ENCODE measurements around the gene CADPS2. TPM values are rescaled to one million over a fixed set of nuclear protein-coding genes. Genes with fewer than 3 reads are reported as not detected.

CADPS2 gene
- total RNA-seq, 6 donors from 2014 or later: 33.3 to 74.7 (median 45.7) TPM

DNA sequence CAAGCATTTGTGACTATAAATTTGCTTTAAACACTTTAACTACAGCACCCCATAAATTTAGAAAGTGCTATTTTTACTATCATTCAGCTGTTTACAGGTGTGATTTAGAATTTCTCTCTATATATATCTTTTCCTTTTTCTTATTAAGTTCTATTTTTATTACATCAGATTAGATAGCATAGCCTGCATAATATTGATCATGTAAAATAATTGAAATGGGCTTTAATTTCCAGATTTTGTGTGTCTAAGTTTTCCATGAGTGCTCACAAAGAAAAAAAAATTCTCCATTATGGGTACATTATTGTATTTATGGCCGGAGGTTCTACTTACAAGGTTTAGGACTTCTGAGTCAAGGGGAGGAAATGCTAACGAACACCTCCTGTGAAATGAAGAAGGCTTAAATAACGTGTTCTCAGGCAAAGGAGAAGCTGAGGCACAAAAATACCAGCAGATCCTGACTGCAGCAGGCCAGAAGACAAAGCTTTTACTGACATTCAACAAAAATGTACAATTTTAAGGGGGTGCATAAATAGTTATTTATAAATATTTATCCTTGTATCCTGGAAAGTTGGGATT lies 301.5 kb downstream of the CADPS2 start:
- ATAC-seq (ENCODE audit: low FRiP score in 2 of 2) (no peak), DNase-seq (no peak)
- no peaks in the 10 kb centered on the region for H3K36me3 ChIP-seq
- no peaks in the 10 kb centered on the region for H3K4me1 ChIP-seq
- no peaks in the 10 kb centered on the region for H3K9me3 ChIP-seq
- TF ChIP-seq, protein P1, sequence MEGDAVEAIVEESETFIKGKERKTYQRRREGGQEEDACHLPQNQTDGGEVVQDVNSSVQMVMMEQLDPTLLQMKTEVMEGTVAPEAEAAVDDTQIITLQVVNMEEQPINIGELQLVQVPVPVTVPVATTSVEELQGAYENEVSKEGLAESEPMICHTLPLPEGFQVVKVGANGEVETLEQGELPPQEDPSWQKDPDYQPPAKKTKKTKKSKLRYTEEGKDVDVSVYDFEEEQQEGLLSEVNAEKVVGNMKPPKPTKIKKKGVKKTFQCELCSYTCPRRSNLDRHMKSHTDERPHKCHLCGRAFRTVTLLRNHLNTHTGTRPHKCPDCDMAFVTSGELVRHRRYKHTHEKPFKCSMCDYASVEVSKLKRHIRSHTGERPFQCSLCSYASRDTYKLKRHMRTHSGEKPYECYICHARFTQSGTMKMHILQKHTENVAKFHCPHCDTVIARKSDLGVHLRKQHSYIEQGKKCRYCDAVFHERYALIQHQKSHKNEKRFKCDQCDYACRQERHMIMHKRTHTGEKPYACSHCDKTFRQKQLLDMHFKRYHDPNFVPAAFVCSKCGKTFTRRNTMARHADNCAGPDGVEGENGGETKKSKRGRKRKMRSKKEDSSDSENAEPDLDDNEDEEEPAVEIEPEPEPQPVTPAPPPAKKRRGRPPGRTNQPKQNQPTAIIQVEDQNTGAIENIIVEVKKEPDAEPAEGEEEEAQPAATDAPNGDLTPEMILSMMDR (IDR thresholded peaks at IDR 0.05): no peak
- TF ChIP-seq POLR2AphosphoS5 (IDR thresholded peaks at IDR 0.05) (no peak), POLR2A (IDR thresholded peaks at IDR 0.05) (no peak), EP300 (IDR thresholded peaks at IDR 0.05) (no peak)
- H3K27me3 ChIP-seq: no peaks in the 10 kb centered on the region
- no peak overlapping the region for H3K4me3 ChIP-seq
- 82 to 83% methylated on average over 3 of the region's 3 CpGs for WGBS, 2 donors
- H3K27ac ChIP-seq: no peak overlapping the region

DNA sequence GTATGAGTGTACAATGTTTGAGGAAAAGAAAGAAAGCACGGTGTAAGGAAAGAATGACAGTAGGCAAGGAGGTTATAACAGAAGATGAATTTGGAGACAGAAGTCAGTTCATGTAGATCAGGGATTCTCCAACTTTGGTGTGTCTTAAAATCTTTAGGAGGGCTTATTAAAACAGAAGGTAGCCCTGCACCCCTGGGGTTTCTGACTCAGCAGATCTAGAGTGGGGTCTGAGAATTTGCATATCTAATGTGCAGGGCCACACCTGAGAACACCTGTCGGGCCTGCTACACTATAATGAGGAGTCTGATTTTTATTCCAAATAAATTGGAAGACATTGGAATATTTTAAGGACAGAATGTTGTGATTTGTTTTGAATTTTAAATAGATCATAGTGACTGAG lies 307.9 kb downstream of the CADPS2 start:
- 86 to 91% methylated on average over 2 of the region's 2 CpGs for WGBS, 2 donors
- ATAC-seq (ENCODE audit: low FRiP score in 2 of 2): no peak
- TF ChIP-seq POLR2A (IDR thresholded peaks at IDR 0.05): no peak
- no peak for TF ChIP-seq EP300 (IDR thresholded peaks at IDR 0.05)
- no peak for DNase-seq
- H3K27me3 ChIP-seq: no peaks in the 10 kb centered on the region
- no peaks in the 10 kb centered on the region for H3K9me3 ChIP-seq
- peaks cover 0 to 15% (median 2%) of the 10 kb centered on the region in 4 donors for H3K36me3 ChIP-seq
- no peak overlapping the region for H3K4me3 ChIP-seq
- H3K27ac ChIP-seq: no peak overlapping the region
- no peaks in the 10 kb centered on the region for H3K4me1 ChIP-seq

DNA sequence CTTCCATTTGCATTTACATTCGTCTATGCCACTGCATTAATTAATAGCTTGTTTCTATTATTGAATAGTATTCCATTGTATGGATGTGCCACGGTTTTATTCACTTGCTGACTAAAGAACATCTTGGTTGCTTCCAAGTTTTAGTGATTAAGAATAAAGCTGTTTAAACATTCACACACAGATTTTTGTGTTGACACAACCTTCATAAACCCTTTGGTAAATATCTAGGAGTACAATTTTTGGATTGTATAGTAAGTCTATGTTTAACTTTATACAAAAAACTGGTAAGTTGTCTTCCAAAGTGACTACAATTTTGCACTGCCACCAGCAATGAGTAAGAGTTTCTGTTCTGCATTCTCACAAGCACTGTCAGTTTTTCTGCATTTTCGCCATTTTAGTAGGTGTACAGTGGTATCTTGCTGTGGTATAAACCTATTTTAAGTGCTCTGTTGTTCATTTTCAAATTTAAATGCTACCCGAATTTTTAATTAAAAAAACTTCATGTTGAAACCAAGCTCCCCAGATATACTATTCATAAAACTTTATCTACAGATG lies 308.7 kb downstream of the CADPS2 start:
- ATAC-seq (ENCODE audit: low FRiP score in 2 of 2): no peak
- no peak overlapping the region for H3K4me3 ChIP-seq

DNA sequence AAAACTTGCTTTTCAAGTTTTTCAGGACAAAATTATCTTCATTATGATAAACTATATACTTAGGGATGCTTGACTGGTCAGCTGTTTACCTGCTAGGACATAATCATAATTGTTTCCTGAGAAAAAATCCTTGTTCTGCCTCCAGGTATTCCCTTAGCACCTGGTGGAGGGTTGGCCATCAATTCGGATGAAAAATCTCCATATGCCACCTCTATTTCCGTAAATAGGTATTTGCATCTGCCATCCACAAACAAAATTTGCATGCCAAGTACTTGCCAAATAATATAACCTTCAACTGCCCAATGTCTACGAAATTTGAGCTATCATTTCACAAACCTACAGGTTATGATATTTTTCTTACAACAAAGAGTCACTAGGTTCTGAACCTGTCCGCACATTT lies 313.6 kb downstream of the CADPS2 start:
- Histone ChIP-seq H3K36me3 (peaks cover 0 to 3% (median 1%) of the 10 kb centered on the region in 4 donors), H3K9me3 (no peaks in the 10 kb centered on the region), H3K4me1 (no peaks in the 10 kb centered on the region), H3K4me3 (no peak overlapping the region), H3K27me3 (no peaks in the 10 kb centered on the region), H3K27ac (no peak overlapping the region)
- TF ChIP-seq POLR2A (IDR thresholded peaks at IDR 0.05) (no peak), POLR2AphosphoS5 (IDR thresholded peaks at IDR 0.05) (no peak), EP300 (IDR thresholded peaks at IDR 0.05) (no peak)
- TF ChIP-seq, protein P1 (IDR thresholded peaks at IDR 0.05): no peak
- no peak for DNase-seq
- no peak for ATAC-seq (ENCODE audit: low FRiP score in 2 of 2)
- WGBS, 2 donors: 89 to 92% methylated on average over 4 of the region's 4 CpGs

More for the DNA sequence above, 308.7 kb downstream of the CADPS2 start:
- whole genome bisulfite sequencing, 2 donors: 83 to 95% methylated on average over 4 of the region's 4 CpGs
- no peaks in the 10 kb centered on the region for H3K27me3 ChIP-seq
- no peak for DNase-seq
- TF ChIP-seq, protein P1 (IDR thresholded peaks at IDR 0.05): no peak
- TF ChIP-seq POLR2A (IDR thresholded peaks at IDR 0.05) (no peak), POLR2AphosphoS5 (IDR thresholded peaks at IDR 0.05) (no peak), EP300 (IDR thresholded peaks at IDR 0.05) (no peak)
- no peaks in the 10 kb centered on the region for H3K9me3 ChIP-seq
- no peaks in the 10 kb centered on the region for H3K4me1 ChIP-seq
- H3K27ac ChIP-seq: no peak overlapping the region
- H3K36me3 ChIP-seq: peaks cover 0 to 15% (median 2%) of the 10 kb centered on the region in 4 donors

DNA sequence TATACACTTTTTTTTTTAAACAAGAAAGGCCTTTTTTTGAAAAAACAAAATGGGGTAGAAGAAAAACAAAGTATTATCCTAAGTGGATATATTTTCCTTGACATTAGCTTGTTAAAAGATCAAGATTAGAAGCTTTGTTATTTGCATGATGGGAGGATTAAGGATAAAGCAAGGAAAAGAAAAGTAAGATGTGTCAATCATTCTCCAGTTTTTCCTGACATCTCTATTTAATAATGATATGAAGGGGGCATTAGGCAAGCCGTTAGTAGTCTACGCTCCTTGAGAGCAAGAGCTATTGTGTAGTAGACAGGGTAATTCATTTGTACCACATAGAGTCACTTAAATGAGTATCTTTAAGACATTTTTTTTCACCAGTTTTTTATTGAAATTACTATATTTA lies 324.9 kb downstream of the CADPS2 start:
- H3K27me3 ChIP-seq: no peaks in the 10 kb centered on the region
- no peak for ATAC-seq (ENCODE audit: low FRiP score in 2 of 2)
- TF ChIP-seq POLR2AphosphoS5 (IDR thresholded peaks at IDR 0.05): no peak
- TF ChIP-seq EP300 (IDR thresholded peaks at IDR 0.05): no peak
- no peak for TF ChIP-seq POLR2A (IDR thresholded peaks at IDR 0.05)
- TF ChIP-seq, protein P1 (IDR thresholded peaks at IDR 0.05): no peak
- peaks cover 0 to 9% (median 7%) of the 10 kb centered on the region in 4 donors for H3K4me1 ChIP-seq
- H3K27ac ChIP-seq: no peak overlapping the region
- H3K4me3 ChIP-seq: no peak overlapping the region
- peaks cover 0 to 4% (median 0%) of the 10 kb centered on the region in 4 donors for H3K36me3 ChIP-seq
- WGBS, 2 donors: 96% methylated on average over 2 of the region's 2 CpGs
- no peak for DNase-seq
- H3K9me3 ChIP-seq: no peaks in the 10 kb centered on the region
